Cardiac muscle cell (in vitro differentiated cells and primary cell): Measurements from ENCODE around the gene PHF23. TPM values are rescaled to one million over a fixed set of nuclear protein-coding genes. Genes with fewer than 3 reads are reported as not detected.

ENCODE experiments used
- DNase-seq, 2 donors: peaks; one replicate each; pipeline versions ENCODE4 v3.0.0 to v3.0.0-alpha.2; 2010 to 2017; ENCODE audit warnings: low read depth in 1 of 2, low spot score in 1 of 2
- H3K27ac ChIP-seq: fragments of 200-600 bp; sonication (generic); 2 replicates; pipeline ENCODE4 v1.5.1; 2016
- H3K27me3 ChIP-seq: fragments of 200-600 bp; sonication (generic); 2 replicates; pipeline ENCODE4 v1.6.0; 2016; ENCODE audit warnings: control low read depth
- H3K36me3 ChIP-seq: fragments of 200-600 bp; sonication (generic); 2 replicates; pipeline ENCODE4 v1.5.1; 2016; ENCODE audit warnings: control low read depth
- H3K4me1 ChIP-seq: fragments of 200-600 bp; sonication (generic); 2 replicates; pipeline ENCODE4 v1.8.1; 2017; ENCODE audit warnings: low read depth, mild to moderate bottlenecking, mixed run types
- H3K4me3 ChIP-seq: fragments of 200-600 bp; sonication (generic); 2 replicates; pipeline ENCODE4 v1.5.1; 2016; ENCODE audit warnings: mild to moderate bottlenecking
- H3K9me3 ChIP-seq: fragments of 200-600 bp; sonication (generic); 2 replicates; pipeline ENCODE4 v1.5.1; 2017; ENCODE audit warnings: low read depth, mild to moderate bottlenecking, control low read depth
- polyA plus RNA-seq: library from polyadenylated mRNA; unstranded; fragments of >200 nt; fragmentation: Nextera tagmentation; extraction: Ambion mirVana; gene quantifications from 2 replicates; pipeline ENCODE4 v1.2.1, GENCODE V29; 2016
- total RNA-seq: library from RNA; depleted of rRNA; stranded (reverse); fragments of >200 nt; gene quantifications from 2 replicates; pipeline ENCODE4 v1.2.3, GENCODE V29; 2016
- TF ChIP-seq, protein P1 (sequence below): IDR thresholded peaks from 2 replicates; pipeline ENCODE4 v1.5.1; 2012; ENCODE audit warnings: low read depth, mild to moderate bottlenecking, low read length

PHF23 gene
- total and polyA plus RNA-seq, 2 experiments from 2014 or later: 57.7 to 65.0 TPM

DNA sequence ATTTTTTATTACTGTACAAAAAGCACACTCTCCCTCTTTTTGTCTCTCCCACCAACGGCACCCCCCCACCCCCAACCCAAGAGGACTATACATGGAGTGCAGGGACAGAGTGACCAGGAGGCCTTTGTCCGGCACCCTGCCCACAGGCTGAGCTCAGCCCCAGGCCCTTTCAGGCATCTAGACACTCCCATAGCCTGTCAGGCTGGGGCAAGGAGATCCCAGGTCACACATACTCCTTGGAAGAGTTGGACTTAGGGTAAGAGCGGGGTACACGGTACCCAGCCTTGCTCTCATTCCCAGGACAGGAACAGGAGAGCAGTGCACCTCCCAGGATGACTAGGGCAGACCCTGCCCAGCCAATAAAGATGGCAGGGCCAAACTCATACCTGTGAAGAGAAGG lies 20.9 kb upstream of the PHF23 start:
- Histone ChIP-seq H3K9me3 (no peaks in the 10 kb centered on the region), H3K4me3 (no peak overlapping the region), H3K27ac (no peak overlapping the region), H3K27me3 (peaks cover 44% of the 10 kb centered on the region), H3K4me1 (peaks cover 5% of the 10 kb centered on the region), H3K36me3 (peaks cover 18% of the 10 kb centered on the region)
- no peak for DNase-seq
- TF ChIP-seq, protein P1, sequence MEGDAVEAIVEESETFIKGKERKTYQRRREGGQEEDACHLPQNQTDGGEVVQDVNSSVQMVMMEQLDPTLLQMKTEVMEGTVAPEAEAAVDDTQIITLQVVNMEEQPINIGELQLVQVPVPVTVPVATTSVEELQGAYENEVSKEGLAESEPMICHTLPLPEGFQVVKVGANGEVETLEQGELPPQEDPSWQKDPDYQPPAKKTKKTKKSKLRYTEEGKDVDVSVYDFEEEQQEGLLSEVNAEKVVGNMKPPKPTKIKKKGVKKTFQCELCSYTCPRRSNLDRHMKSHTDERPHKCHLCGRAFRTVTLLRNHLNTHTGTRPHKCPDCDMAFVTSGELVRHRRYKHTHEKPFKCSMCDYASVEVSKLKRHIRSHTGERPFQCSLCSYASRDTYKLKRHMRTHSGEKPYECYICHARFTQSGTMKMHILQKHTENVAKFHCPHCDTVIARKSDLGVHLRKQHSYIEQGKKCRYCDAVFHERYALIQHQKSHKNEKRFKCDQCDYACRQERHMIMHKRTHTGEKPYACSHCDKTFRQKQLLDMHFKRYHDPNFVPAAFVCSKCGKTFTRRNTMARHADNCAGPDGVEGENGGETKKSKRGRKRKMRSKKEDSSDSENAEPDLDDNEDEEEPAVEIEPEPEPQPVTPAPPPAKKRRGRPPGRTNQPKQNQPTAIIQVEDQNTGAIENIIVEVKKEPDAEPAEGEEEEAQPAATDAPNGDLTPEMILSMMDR: no peak

DNA sequence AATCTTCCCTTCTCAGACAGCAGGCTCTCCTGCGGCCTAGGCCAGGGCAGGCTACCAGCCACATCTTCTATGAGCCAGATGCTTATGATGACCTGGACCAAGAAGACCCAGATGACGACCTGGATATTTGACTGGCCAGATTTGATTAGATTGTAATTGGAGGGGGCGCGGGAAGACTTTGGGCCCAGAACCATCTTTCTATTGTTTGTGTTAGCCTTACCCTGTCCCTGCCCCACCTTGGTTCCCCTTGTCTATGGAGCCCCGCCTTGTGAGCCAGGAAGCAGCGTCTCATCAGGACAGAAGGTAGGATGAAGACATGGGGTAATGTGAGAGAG lies 20.3 kb upstream of the PHF23 start:
- peaks cover 41% of the 10 kb centered on the region for H3K27me3 ChIP-seq
- peaks cover 18% of the 10 kb centered on the region for H3K36me3 ChIP-seq
- H3K4me1 ChIP-seq: peaks cover 5% of the 10 kb centered on the region
- H3K9me3 ChIP-seq: no peaks in the 10 kb centered on the region
- H3K27ac ChIP-seq: no peak overlapping the region
- H3K4me3 ChIP-seq: no peak overlapping the region
- TF ChIP-seq, protein P1: no peak
- no peak for DNase-seq

DNA sequence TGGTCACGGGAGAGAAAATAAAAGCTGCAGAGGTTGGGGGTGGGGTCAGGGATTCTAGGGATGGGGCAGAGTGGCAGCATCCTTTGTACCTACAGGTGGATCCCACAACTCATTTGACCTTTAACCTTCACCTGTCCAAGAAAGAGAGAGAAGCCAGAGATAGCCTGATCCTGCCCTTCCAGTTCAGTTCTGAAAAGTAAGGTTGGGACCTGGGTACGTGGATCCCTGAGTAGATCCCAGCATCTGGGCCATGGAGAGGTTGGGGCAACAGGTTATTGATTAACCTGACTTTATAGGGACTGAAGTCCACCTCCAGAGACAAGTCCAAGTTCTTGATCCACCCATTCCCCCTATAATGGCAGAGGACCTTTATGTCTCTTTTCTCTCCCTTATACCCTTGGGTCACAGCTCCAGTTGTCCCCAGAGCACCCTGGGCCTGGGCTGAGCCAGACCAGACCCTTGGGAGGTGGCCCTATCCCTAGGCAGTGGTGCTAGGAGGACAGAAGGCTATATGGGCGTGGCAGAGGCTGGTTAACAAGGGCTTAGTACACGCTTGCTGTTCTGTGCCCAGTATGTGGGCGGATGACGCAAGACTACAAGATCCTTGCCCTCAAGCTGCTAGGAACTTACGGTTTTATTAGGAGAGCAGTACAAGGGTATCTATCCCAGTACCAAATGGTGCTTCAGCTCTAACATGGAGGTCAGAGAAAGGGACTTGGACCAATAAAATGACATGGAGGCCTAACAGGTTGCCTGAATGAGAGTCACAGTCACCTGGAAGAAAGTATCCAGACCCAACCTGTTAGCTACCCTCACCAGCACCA lies 19.7 kb upstream of the PHF23 start:
- H3K27me3 ChIP-seq: peaks cover 36% of the 10 kb centered on the region
- H3K4me3 ChIP-seq: no peak overlapping the region
- TF ChIP-seq, protein P1: no peak
- H3K4me1 ChIP-seq: peaks cover 5% of the 10 kb centered on the region
- DNase-seq: peak in 1 of 2 donors; percentile 63
- no peak overlapping the region for H3K27ac ChIP-seq
- H3K9me3 ChIP-seq: no peaks in the 10 kb centered on the region
- H3K36me3 ChIP-seq: peaks cover 22% of the 10 kb centered on the region

DNA sequence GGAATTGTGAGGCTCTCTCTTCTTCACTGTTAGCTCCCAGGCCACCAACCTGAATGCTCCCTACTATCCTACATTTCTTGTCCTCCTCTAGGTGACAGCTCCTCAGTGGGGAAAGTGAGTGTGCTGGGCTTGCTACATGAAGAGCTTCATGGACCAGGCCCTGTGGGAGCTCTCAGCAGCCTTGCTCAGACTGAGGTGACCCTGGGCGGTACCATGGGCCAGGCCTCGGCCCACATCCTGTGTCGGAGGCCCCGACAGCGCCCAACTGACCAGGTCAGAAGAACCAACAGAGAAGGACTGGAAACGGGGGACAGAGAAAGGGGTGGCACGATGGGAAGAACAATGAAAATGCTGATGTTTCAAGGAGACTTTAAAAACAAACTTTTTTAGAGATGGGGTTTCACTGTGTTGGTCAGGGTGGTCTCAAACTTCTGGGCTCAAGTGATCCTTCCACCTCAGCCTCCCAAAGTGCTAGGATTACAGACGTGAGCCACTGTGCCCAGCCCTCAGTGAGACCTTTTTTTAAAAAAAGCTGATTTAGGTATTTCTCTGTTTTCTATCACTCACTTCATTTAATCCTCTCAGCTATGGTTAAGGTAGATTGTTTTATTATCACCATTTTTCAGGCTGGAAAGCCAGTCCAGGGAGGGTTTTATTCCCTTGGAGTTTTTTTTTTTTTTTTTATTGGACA lies 17.7 kb upstream of the PHF23 start:
- no peaks in the 10 kb centered on the region for H3K9me3 ChIP-seq
- no peak for DNase-seq
- peaks cover 5% of the 10 kb centered on the region for H3K4me1 ChIP-seq
- peaks cover 22% of the 10 kb centered on the region for H3K36me3 ChIP-seq
- H3K4me3 ChIP-seq: no peak overlapping the region
- no peak overlapping the region for H3K27ac ChIP-seq
- peaks cover 15% of the 10 kb centered on the region for H3K27me3 ChIP-seq
- TF ChIP-seq, protein P1: no peak

DNA sequence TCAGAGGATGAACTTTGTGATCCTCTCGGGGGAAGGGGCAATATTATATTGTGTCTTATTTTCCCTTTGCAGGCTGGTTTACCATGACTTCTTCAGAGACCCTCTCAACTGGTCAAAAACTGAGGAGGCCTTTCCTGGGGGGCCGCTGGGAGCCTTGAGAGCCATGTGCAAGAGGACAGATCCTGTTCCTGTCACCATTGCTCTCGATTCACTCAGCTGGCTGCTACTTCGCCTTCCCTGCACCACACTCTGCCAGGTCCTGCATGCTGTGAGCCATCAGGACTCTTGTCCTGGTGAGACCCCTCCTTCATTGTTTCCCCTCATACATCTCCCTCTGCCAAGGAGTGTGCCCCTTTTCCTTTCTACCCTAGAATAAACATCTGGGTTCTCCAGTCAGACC lies 15.3 kb upstream of the PHF23 start:
- H3K4me3 ChIP-seq: no peak overlapping the region
- TF ChIP-seq, protein P1: no peak
- H3K36me3 ChIP-seq: peaks cover 22% of the 10 kb centered on the region
- H3K27me3 ChIP-seq: no peaks in the 10 kb centered on the region
- no peak overlapping the region for H3K27ac ChIP-seq
- H3K9me3 ChIP-seq: no peaks in the 10 kb centered on the region
- peaks cover 8% of the 10 kb centered on the region for H3K4me1 ChIP-seq
- DNase-seq: no peak
